ENCODE measurements around the gene UBR3.
"Not testable (repeated sequence)": the region's sequence is repeated elsewhere in the genome, so short reads cannot be mapped to it uniquely, and the experiment has no call there.

The UBR3 gene

DNA sequence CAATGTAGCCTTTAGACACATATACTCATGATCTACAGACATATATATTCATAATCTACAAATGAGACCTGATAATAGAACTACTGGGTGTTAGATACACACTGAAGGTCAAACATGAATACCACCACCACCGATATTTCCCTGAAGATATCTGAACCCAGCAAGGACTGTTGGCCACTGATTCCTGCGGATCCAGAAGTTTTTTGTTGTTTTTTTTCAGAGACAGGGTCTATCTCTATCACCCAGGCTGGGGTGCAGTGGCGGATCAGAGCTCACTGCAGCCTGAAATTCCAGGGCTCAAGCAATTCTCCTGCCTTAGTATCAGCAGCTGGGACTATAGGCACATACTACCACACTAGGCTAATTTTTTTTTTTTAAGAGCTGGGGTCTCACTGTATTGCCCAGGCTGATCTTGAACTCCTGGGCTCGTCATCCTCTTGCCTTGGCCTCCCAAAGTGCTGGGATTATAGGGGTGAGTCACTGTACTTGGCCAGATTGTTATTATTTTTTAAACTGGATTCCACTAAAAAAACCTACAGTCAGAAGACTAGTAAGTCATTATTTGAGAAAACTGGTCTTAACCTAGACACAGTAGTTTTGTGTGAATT, 4.4 kb upstream of the UBR3 start:
- no peak for DNase-seq (ENCODE audit: low spot score)

DNA sequence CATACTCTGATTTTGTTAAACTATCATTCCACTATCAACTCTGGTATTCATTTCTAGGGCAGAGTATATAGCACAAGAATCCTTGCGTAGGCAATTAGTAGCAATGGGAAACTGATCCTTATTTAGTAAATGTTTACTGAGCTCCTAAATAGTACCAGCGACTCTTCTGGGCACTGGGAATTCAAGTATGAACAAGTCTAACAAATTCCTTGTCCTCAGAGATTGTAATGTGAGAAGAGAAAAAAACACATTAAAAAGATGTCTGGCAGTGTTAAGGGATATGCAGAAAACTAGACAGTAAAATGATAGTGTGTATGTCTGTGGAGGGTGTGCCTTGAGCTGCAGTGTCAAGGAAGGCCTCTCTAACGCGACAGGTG, 3.3 kb upstream of the UBR3 start:
- peak; percentile 45 for DNase-seq (ENCODE audit: low spot score)

DNA sequence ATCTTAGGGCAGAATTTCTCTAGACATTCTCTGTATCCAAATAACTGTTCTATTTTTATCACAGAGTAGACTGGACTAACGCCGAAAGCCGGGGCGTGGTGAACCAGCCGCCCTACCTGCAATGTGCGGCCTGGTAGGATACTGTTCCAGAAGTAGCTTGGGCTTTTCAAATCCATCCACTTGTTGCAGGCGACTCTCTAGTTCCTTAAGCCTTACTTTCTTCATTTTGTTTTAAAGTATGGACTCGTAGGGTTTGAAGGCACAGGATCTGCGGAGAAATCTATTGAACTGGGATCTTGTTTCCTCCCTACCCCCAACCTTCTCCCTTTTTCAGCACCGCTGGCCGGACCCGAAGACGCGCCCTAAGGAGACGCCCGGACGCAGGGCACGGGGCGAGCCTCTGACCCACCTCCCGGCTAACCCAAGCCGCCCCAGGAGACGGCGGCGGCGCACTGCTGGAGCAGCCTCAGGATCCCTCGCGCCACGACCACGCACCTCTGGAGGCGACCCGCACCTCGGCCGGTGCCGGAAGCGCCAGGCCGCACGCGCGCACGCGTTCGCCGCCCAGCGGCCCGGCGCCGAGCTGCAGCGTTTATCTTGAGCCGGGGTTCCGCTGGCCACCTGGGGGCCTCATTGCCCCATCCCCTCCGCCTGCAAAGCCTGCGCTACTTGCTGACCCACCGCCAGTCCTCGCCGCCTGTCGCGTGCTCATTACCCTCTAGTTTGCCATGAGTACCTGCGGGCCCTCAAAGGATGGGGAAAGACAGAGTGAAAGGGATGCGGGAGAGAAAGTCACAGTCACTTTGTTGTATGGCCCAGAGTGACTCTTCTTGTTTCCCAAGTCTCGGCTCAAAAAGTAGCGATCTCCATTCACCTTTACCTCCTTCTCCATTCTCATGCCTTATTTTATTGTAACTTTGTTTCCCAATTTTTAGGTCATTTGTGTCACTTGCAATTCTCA, 2.6 kb upstream of the UBR3 start, which contains the start of gene METTL5:
TSS of gene METTL5 (minus strand) at position 533 of the 961 bp plus-strand sequence. CDS start at position 225, 308 bp downstream.
- peak; percentile 85 for DNase-seq (ENCODE audit: low spot score)

DNA sequence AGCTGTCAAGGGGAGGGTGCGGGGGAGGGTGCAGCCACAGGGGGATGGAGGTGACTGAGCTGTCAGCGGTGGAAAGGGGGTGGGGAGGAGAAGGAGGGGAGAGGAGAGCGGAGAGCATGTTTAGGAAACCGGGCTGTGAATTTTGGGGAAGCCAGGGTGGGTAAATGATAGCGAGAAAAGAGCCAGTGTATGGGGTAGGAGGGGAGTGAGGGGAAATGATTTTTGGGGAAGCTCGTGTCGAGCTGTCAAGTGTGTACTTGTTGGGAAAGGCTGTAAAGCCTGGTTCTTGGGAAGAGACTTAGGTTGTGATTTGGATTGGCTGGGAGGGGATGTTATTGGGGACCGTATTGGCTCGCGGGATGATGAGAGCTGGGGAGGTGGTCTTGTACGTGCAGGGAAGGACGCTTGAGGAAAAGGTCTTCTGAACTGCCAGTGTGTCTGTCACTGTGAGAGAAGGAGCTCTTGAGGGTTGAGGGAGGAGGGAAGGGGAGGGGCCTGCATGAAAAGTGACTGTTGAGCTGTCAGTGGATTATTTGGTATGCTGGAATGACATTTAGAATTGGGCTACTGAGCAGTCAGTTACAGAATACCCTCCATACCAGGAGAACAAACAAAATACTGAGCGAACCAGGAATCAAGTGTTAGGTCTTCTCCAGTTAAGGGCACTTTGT, 1.0 kb downstream of the UBR3 start:
- DNase-seq (ENCODE audit: low spot score) = peak; percentile 77

DNA sequence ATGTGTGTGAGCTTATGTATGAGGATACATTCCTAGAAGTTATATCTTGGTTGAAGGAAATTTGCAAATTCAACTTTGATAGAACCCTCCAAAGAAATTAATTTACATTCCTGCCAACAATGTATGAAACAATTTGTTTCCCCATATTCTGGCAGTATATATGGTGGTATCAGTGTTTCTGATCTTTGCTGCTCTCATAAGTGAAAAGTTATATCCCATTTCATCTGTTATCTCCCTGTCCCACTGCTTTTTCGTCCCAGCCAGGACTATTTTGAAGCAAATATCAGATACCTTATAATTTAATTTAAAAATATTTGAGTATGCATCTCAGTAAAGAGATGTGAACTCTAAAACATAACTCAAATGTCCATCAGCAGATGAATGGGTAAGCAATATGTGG, 7.1 kb downstream of the UBR3 start:
- no peak for DNase-seq (ENCODE audit: low spot score)

DNA sequence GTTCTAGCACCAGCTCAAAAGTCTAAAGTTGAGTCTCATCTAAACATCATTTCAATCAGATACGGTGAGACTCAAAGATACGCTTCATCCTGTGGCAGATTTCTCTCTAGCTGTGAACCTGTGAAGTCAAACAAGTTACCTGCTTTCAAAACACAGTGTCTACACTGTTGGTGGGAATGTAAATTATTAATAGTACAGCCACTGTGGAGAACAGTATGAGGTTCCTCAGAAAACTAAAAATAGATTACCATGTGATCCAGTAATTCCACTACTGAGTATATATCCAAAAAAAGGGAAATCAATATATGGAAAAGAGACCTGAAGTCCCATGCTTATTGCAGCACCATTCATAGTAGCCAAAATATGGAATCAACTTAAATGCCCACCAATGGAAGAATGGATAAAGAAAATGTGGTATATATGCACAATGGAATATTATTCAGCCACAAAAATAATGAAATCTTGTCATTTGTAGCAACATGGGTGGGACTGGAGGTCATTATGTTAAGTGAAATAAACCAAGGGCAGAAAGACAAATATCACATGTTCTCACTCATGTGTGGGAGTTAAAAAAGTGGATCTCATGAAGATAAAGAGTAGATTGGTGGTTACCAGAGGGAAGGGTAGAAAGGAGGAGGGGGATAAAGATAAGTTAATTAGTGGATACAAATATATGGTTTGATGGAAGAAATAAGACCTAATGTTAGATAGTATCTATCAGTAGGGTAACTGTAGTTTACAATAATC, 11.7 kb downstream of the UBR3 start:
- DNase-seq (ENCODE audit: low spot score) = no peak

DNA sequence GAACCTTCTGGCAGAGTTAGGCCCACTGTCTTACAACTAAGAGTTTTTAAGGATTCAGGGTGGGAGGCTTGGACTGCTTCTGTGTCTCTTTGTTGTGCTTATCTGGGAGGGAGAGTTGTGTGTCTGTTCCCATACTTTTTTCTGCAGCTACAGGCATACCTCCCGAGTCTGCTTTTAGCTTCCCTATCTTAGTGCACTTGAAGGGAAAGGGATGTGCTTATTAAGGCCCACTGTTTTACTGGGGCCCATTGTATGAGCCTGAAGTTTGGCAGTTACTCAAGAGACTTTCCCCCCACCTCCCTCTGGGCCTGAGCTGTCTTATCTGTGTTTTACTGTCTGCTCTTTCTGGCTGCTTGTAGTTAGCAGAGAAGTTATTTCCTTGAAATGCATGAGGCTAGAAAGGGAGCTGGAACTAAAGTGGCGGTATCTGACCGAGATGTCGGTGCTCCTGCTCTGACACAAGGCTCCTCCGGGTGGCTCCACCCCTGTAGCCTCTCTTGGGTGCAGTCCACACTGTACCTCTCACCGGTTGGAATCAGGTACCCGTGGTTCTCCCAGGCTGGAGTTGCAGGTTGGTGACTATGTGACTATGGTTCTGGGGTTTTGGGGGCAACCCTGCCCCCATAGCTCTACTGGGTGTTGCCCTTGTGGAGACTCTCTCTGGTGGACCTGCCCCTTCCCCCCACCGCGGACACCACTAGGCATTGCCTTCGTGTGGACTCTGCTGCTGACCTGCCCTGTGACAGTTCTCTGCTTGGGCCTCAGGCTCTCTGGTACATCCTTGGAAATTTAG, 12.9 kb downstream of the UBR3 start:
- no peak for DNase-seq (ENCODE audit: low spot score)

DNA sequence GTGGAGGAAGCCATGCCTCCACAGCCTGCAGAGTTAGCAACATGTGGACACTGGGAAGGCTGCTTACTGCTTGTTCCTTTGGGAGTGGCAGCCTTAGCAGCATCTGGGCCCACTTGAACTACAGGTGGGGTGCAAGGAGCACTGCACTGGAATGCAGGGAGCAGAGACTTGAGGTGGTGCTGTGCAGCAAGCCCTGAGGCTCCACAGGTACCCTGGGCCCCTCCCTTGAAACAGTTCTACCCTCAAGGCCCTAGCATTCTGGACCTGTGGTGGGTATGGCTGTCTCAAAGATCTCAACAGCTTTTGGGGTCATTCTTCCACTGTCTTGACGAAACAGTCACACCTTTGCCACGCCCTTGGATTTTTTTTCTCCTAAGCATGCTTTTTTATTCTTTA, 13.5 kb downstream of the UBR3 start:
- no peak for DNase-seq (ENCODE audit: low spot score)

DNA sequence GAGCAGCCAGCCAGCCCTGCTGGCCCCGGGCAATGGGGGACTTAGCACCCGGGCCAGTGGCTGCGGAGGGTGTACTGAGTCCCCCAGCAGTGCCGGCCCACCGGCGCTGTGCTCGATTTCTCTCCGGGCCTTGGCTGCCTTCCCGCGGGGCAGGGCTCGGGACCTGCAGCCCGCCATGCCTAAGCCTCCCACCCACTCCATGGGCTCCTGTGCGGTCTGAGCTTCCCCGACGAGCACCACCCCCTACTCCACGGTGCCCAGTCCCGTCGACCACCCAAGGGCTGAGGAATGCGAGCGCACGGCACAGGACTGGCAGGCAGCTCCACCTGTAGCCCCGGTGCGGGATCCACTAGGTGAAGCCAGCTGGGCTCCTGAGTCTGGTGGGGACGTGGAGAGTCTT, 14.4 kb downstream of the UBR3 start:
- DNase-seq (ENCODE audit: low spot score) = not testable (repeated sequence)

DNA sequence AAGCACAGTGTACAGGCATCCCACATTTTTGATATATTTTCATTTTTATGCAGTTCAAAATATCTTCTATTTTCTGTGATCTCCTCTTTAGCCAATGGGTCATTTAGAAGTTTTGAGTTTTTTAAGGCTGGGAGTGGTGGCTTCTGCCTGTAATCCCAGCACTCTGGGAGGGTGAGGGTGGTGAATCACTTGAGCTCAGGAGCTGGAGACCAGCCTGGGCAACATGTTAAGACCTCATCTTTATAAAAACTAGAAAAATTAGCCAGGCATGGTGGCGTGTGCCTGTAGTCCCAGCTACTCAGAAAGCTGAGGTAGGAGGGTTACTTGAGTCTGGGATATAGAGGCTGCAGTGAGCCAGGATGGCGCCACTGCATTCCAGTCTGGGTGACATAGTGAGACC, 17.8 kb downstream of the UBR3 start:
- no peak for DNase-seq (ENCODE audit: low spot score)

DNA sequence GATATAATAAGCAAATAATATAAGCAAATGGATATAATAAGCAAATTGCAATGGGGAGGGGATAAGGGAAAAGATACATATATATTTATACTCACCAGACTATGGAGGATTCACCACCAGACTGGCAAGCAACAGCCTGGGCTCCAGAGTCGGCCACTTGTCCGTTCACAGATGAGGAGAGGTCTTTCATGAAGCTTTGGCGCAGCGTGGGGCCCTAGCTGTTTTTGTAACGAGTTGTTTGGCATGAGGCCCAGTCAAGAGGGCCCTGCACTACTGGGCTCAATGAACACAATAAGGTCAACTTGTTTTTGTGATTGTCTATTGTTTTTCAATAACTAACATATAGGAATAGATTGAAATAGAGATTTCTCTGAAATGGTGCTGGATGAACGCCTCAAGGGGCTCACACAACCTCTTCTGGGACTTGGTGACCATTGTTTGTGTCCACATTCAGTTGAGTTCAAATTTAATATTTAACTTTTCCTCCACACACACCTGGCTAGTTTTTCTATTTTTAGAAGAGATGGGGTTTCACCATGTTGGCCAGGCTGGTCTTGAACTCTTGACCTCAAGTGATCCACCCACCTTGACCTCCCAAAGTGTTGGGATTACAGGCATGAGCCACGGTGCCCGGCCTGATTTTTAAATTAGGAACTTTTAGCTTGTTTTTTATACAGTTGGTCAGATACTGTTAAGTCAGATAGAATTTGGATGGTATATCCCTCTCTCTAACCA, 21.9 kb downstream of the UBR3 start:
- not testable (repeated sequence) for DNase-seq (ENCODE audit: low spot score)

DNA sequence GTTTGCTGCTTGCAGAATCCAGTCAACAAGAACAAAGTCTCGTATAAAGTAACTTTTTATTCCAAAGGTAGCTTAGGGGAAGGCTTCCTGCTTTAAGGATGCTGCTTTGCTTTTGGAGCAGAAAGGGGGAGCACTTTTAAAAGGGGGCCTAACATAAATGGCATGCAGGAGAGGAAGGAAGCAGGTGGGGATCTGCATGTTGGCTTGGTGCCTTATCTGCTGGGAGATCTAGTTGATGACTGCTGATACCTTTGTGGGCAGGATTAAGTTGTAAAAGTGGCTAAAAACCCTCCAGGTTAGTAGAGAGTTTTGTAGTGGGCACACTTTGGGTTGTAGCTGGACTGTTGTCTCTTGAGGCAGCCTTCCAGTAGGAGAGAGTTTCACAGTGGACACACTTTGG, 22.5 kb downstream of the UBR3 start:
- DNase-seq (ENCODE audit: low spot score) = no peak

DNA sequence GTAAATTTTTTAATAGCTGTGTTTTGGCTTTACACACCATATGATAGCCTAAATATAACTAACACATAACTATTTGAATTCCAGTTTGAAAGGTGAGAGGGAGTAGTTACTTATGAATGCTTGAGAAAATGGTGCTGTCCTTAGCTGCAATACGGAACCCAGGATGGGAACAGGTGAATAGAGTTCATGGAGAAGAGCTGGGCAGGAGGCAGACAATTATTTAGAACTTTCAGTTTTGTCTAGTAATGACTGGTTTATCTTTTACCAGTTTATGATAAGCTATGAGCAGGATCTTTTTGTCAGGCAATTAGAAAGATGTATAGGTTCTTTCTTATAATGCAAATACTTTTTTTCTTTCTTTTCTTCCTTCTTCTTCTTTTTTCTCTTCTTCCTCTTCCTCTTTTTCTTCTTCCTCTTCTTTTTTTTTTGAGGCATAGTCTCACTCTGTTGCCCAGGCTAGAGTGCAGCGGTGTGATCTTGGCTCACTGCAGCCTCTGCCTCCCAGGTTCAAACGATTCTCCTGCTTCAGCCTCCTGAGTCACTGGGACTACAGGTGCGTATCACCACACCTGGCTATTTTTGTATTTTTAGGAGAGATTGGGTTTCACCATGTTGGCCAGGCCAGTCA, 25.9 kb downstream of the UBR3 start:
- no peak for DNase-seq (ENCODE audit: low spot score)

DNA sequence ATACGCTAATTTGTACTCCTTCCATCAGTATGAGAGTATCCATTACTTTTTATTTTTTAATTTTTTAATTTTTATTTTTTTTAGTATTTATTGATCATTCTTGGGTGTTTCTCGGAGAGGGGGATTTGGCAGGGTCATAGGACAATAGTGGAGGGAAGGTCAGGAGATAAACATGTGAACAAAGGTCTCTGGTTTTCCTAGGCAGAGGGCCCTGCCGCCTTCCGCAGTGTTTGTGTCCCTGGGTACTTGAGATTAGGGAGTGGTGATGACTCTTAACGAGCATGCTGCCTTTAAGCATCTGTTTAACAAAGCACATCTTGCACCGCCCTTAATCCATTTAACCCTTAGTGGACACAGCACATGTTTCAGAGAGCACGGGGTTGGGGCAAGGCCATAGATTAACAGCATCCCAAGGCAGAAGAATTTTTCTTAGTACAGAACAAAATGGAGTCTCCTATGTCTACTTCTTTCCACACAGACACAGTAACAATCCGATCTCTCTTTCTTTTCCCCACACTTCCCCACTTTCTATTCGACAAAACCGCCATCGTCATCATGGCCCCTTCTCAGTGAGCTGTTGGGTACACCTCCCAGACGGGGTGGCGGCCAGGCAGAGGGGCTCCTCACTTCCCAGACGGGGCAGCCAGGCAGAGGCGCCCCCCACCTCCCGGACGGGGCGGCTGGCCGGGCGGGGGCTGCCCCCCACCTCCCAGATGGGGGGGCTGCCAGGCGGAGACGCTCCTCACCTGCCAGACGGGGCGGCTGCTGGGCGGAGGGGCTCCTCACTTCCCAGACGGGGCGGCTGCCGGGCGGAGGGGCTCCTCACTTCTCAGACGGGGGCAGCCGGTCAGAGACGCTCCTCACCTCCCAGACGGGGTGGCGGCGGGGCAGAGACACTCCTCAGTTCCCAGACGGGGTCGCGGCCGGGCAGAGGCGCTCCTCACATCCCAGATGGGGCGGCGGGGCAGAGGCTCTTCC, 28.3 kb downstream of the UBR3 start:
- DNase-seq (ENCODE audit: low spot score) = not testable (repeated sequence)

DNA sequence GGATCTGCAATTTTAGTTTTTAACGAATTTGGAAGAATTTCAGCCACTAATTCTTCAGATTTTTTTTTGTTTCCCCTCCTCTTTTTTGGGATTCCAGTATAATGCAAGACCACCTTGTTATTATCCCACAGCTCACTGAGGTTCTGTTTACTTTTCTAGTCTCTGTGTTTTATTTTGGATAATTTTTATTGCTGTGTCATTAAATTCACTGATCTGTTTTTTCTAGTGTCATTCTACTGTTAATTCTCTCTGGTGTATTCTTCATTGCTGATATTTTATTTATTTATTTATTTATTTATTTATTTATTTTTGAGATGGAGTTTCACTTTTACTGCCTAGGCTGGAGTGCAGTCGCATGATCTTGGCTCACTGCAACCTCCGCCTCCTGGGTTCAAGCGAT, 32.2 kb downstream of the UBR3 start:
- DNase-seq (ENCODE audit: low spot score) = no peak

DNA sequence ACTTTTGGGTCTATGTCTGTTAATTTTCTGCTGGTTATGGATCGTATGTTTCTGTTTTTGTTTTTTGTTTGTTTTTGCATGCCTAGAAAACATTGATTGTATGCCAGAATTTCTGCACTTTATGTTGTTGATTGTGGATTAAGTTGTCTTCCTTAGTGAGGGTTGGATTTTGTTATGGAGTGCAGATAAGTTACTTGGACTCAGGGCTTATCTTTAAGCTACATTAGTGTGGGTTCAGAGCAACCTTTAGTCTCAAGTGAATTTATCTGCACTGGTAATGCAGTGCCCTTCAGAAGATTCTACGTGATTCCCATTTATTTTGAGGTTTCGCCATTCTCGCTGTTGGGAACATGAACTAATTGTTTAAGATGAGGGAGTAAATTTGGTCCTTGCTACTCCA, 32.9 kb downstream of the UBR3 start:
- no peak for DNase-seq (ENCODE audit: low spot score)

DNA sequence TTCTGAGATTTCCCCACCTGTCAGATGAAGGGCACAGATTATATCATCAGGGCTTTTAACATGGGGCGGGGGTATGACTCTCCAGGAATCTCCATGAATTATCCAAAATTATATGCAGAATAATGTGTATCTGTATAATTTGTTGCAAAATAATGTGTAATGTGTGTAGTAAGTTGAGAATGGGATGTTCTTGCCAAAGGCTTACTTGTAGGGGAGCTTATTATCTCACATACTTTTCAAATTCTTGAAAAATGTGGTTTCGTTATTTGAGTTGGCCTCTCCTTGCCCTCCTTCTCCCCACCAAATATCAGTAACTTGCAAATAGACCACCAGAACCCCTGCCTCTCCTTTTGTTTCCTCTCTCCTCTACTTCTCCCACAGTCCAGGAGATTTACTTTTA, 35.6 kb downstream of the UBR3 start:
- no peak for DNase-seq (ENCODE audit: low spot score)

DNA sequence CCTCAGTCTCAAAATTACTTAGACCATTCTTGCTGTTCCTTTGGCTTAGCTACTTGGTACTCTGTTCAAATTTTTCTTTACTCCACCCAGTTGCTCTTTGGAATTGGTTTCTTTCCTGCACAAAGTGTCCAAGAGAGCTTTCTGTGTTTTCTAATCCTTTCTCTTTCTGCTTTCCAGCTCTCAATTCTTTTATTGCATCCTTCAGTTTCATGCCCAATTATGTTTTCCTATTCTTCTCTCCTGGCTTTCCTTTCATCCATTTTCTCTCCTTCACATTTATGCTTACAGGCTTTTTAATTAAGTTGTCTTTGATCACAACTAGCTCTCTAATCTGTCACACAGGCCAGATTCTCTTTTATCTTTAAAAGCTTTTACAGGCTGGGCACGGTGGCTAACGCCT, 38.2 kb downstream of the UBR3 start:
- DNase-seq (ENCODE audit: low spot score) = no peak

DNA sequence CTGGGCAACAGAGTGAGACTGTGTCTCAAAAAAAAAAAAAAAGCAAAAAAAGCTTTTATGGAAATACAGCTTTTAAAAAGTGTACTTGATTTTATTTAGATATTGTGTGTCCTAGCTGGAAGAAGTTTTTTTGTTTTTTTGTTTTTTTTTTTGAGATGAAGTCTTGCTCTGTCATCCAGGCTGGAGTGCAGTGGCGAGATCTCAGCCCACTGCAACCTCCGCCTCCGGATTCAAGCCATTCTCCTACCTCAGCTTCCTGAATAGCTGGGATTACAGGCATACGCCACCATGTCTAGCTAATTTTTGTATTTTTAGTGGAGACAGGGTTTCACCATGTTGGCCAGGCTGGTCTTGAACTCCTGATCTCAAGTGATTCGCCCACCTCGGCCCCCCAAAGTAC, 39.0 kb downstream of the UBR3 start:
- not testable (repeated sequence) for DNase-seq (ENCODE audit: low spot score)

All from NAMALWA (cell line).